Activated CD4-positive, alpha-beta T cell treated with anti-CD3 and anti-CD28 coated beads, Interleukin-2, Interleukin-4, amounts not matched to agents 100 ng/mL and 50 ng/mL, durations not matched to agents 16 hours and 8 hours (primary cell): ENCODE data around the gene PRRT1.
"Not testable (repeated sequence)": the region's sequence is repeated elsewhere in the genome, so short reads cannot be mapped to it uniquely, and the experiment has no call there.

ENCODE experiments used
- DNase-seq: peaks from one replicate; pipeline ENCODE4 v3.0.0-alpha.2; 2020; ENCODE audit warnings: low spot score

Gene PRRT1

DNA sequence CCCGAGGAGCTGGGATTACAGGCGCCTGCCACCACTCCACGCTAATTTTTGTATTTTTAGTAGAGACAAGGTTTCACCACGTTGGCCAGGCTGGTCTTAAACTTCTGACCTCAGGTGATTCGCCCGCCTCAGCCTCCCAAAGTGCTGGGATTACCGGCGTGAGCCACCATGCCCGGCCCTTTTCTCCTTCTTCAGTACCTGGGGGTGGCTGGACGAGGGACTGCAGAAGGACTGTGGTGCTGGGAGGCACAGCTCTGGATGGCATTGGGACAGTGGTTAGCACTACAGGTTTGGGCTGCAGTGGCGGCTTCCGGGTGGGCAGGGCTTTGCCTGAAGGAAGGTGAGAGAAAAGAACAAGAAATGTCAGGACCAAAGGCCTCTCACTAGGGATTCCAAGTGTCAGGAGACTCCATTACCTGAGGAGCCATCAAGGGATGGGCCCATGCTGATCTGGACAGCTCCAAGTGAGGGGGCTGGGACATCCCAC, 31.1 kb downstream of the PRRT1 start:
- no peak for DNase-seq

DNA sequence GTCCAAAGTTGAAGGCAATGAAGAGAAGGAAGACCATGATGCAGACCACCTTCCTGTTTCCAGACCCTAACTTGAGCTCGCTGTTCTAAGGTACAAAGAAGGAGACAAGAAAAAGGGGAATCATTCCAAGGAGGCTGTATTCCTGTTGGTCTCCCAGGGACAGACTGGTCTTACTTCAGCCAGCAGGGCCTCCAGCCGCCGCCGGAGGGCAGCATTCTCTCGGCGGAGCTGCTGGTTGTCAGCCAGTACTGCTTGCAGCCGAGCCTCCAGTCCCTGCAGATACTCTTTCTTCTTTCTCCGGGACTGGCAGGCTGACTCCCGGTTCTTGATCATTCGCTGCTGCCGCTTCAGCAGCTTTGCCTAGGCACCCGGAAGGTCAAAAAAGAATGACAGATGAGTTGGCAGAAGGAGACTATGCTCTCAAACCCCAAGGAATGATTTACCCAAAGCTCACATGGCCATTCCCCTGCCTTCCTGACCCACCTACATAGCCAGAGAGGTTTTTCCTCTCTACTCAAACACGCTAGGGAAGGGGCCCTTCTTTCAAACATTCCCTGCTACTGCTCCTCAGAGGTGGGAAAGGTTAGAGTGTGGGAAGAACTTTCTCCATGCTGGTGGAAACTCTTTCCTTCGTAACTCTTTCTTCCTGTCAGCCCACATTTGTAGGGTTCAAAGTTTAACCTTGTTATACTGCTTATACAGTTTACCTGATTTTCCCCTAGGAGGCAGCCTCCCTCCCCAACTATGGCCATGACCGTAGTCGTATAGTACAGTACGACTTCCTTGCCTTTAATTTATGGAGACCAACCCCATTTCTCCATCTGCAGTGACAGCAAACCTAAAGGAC, 32.7 kb downstream of the PRRT1 start:
- peak; percentile 69 for DNase-seq

DNA sequence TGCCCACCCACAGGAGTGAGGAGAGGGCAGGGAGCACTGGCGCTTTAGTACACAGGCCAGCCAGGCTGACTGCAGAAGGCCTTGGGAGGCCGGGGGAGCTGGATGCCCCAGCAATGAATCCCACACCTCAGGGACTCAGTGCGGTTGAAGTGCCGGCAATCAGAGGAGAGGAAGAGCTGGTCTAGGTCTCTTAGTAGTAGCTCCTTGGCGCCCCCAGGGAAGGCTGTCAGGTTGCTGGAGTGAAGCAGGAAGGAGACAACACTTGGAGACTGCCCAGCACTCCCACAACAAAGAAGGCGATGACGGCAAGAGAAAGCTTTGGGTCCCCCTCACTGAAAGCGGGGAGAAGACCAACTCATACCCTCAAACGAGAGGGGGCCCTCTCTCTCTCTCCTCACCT, 34.3 kb downstream of the PRRT1 start:
- no peak for DNase-seq

DNA sequence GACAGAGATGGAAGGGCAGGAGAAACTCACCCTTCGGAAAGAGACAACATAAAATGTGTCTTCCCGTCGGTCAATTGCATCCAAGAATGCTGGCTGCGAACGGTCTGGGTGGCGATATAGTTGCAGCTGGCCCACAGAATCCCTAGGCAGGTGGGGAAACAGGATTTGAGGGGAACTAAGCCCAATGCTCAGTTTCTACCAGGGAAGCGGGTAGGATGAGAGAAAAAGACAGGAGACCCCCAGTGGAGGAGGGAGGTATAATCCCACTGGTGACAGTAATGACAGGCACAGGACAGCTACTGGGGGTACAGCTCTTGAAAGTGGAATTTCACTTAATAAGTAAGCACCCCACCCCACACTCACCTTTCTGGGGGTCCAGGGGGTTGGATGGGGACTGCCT, 35.1 kb downstream of the PRRT1 start:
- DNase-seq = no peak

DNA sequence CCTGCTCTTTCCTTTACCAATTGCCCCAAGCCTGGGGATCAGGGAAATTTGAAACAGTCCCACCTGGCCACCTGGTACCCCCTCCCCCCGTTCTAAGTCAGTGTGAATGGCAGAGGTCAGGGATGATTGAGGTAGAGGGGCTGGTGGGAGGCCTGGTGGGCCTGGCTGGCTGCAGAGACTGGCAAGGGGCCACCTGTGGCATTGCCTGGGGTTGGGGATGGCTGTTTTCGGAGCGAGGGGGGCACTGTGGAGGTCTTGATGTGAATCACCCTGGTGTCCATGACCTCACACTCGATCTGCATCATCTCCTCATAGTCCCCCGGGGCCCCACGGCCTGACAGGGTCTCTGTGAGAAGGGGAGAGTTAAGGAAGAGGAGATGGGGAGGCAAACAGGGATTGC, 36.1 kb downstream of the PRRT1 start:
- DNase-seq = no peak

DNA sequence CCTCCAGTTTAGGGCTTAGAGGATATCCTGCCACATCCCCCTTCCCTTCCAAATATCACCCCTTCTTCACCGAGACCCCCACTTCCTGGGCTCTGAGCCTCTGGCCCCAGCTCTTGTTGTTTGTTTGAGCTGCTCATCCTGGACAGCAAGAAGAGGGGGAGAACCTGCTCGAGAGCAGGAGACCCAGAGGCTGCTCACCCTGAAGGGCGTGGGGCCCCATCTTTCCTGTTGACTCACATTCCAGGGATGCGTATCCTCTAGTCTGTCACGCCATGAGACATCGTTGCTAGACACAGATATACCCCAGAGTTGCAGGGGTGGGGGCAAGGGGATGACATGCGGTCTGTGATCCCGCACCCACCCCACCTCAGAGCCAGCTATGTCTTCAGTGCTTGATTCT, 36.9 kb downstream of the PRRT1 start:
- DNase-seq = no peak

DNA sequence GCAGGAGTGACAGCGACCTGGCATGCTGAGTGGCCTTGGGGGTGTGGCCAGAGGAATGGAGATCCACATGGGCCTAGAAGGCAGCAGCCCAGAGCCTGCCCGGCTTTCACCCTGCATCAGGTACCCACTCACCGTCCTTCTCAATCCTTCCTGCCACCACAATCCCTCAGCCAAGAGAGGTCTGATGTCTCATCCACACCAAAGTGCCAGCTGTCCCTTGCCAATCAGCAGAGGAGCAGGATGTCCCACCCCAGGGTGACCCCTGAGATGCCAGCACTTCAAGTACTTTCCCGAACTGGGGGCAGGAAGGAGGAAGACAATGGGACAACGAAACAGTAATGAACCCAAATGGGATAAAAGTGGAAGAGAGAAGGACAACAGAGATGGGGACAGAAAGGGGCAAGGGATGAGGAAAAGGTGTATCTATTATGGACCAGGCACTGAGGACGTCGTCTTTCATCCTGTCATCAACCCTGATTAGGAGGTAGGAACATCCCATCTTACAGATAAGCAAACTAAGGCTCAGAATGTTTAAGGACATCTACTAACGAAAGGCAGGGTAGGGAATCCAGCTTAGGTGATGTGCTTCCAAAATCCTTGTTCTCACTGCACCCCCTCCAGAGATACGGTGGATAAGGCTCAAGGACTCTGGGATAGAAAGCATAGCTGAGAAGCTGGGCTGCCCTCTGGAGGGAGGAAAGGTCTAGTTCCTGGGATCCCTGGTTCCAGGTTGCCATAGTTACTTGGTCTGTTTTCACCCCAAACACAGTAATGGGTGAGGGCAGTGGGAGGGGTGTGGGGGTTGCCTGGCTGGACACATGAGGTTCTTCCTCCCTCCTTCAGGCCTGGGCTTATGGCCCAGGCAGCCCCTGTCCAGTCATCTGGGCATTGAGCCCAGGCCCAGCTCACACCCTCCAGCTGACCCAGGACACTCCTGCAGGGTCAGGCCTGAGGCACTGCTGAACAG, 38.1 kb downstream of the PRRT1 start:
- DNase-seq = no peak

DNA sequence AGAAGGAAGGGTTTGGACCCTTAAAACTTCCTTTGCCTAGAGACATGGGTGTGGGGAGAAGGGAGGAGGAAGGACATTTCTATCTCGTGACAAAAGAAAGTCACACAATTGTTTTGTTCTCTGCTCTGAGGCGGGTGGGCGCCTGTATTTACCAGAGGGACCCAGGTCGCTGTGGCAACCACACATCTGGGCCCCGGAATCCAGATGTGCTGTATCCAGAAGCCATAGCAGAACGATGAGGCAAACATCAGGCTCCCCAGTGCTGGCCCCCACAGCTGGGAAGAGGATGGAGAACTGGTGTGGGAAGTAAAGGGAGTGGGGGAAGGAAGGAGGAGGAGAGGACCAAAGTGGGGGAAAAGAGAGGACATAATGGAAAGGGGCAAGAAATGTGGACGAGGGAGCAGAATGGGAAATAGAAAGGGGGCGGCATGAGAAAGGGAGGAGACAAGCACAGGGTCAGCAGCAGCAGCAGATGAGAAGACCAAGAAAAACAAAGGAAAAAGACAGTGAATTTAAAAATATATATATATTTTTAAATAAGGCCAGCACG, 39.2 kb downstream of the PRRT1 start:
- DNase-seq = no peak

DNA sequence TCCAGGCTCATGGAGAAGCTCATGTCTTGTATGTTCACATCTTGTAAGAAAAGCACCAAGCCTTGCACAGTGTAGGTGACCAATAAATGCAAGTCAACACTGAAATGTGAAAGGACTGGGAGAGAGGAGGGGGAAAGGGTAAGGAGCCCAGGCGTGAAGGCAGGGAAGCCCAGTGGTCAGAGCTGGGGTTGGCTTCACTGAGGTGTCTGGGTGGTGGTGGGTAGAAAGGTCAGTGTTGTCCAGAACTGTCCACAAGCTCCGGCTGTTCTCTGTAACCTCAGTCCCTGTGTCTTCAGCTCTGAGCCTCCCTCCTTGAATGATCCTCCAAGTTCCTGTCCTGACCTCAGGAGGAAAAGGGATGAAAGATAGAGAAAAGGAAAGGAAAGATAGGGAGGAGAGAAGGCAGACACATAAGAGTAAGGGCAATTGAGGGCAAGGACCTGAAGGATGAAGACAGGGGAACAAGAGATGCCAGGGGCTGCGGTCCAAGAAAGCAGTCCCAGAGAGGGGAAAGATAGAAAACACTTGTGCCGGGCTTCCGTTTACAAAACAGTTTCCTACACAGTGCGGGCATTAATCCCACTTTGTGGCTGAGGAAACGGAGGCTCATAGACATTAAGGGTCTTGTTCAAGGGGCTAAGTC, 40.2 kb downstream of the PRRT1 start:
- no peak for DNase-seq

DNA sequence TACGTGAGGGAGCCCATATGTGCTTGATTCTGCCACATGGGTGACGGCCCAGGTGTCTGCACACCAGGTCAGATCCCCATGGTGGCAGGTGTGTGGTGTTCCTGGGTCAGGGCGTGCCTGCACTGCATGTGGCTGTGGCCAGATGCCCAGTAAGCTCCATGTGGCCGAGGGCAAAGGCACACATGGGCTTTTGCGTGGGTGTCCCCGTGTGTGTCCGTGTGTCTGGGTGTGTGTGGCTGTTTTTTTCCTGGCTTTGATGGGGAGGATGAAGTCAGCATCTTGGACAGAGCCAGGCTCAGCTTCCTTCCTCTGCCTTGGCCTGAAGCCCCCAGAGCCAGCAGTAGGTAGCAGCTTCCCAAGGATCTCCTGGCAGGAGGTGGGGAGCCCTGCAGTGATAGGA, 41.1 kb downstream of the PRRT1 start:
- DNase-seq = no peak

DNA sequence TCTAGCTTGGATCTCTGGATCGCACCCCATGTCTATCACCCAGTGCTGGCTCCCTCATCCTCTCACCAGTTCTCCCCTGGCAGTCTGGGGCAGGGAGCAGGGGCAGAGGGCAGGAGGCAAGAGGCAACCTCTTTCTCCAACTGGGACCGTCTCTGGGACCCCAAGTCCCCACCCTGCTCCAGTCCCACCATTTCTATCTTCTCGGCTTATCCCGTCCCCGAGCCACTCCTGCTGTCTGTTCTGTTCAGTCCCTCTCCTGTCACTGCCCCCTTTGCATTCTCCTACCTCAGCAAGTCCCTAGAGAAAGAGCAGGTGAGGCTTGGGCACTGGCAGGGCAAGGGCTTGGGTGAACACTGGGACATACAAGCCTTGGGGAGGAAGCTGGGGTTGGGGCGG, 42.0 kb downstream of the PRRT1 start:
- DNase-seq = no peak

DNA sequence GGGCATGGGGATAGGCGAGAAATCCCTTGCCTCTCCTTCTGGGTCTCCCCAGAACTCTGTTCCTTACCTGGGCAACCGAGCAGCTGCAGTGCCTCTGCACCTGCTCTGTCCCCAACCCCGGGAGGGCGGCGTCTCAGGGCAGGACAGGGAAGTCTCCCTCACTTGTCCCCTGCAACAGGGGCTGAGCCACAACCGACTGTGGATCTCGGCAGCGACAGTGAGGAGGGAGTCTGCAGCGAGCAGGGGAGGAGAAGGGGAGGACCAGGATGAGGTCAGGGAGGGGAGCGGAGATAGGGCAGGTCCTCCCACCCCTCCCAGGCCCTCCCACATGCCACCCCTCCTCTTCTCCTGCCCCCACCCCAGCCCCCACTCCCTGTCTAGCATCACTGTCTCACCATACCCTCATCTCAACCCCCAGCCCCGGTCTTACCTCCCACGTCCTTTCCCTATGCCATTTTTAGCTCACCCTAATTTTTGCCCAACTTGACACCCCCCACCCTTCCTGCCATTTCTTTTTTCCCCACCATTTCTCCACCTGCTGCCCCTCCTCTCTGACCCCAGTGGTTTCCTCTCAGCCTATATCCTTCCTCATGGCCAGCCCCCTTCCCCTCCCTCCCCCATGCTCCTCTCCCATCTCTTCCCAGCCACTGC, 42.5 kb downstream of the PRRT1 start, which contains the start of gene TNXB:
TNXB (minus strand) TSS at position 225 of the 651 bp plus-strand sequence. CDS start 11,140 bp downstream, outside the sequence.
- no peak for DNase-seq

DNA sequence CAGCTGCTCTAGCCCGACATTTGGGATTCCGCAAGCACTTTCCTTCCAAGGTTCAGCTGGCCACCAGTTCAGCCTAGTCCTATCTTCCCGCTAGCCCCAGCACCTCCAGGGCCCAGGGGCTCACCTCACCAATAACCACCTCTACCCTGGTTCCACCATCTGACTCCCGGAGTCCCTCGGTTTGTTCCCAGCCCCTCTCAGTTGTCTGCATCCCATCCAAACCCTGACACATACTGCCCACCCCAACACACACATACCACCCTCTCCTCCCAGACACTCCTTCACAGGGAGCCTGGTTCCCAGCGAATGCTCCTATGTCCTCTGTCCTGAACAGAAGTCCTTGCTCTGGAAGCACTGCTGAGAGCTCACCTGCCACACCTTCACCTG, 43.0 kb downstream of the PRRT1 start:
- DNase-seq = no peak

DNA sequence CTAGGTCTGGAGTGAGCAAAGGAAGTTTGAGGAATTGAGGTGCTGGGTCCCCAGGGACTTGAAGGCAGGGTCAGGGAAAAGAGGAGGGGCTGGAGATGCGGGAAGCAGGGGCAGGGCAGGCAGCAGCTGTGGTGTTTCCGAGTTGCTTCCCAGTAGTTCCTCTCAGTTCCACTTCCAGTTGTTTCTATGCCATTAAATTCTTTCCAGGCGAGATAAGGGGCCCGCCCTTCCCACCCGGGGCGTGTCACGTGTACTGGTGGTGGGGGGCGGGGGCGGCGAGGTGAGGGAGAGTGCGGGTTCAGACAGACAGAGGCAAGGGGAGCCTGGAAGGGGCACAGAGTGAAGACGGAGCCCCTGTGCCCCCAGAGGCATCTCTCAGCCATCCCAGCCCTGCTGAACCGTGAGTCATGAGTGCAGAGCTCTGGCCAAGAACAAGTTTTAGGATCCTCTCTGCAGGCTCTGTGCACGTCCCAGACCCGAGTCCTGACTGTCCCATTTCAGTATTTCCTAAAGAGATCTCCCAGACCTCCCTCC, 43.6 kb downstream of the PRRT1 start:
- DNase-seq = no peak

DNA sequence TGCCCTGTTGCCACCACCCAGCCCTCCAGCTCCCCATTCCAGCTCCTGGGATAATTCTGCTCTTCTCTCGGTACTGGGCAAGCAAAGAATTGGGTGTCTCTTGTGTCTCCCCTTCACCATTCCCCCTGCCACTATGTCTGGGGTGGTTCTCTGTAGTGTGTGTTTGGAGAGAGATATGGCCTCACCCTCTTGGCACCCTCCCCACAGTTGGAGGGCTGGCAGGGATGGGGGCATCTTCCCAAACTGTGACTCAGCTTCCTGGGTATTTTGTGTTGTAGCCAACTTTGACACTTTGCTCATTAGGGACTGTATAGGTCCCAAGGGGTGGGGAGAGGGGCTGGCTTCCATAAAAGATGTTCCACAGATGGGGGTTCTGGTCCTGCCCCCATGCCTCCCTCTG, 44.3 kb downstream of the PRRT1 start:
- no peak for DNase-seq

DNA sequence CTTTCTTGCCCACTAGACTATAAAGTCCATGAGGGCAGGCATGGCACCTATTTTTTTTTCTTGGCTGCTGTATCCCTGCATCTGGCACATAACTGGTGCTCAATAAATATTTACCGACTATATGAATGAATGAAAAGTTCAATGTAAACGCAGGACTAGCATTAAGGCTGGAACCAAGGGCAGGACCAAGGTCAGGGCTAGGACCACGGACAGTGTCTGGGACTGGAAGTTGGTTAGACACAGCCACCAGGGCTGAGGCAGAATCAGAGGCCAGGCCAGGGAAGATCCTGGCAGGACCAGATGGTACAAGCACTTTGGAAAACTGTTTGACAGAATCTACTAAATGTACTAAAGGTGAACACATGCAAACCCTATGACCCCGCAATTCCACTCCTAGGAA, 46.3 kb downstream of the PRRT1 start:
- no peak for DNase-seq

DNA sequence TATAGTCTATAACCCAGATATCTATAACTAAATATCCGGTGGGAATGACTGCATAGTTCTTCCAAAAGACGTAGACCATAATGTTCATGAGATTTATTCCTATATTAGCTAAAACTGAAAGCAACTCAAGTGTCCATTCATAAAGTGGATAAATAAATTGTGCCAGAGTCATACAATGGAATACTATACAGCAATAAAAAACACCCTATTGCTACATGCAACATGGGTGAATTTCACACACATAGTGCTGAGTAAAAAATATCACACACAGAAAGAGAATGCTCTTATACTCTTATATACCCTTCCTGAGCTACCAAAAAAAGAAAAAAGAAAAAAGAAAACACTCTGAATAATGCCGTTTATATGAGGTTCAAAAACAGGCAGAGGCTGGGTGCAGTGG, 49.5 kb downstream of the PRRT1 start:
- no peak for DNase-seq

DNA sequence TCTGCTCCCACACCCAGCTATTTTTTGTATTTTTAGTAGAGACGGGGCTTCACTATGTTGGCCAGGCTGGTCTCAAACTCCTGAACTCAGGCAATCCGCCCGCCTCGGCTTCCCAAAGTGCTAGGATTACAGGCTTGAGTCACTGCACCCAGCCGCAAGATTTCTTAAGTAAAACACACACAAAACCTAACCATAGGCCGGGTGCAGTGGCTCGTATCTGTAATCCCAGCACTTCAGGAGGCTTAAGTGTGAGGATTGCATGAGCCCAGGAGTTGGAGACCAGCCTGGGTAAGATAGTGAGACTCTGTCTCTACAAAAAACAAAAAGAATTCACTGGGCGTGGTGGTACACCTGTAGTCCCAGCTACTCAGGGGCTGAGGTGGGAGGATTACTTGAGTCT, 51.5 kb downstream of the PRRT1 start:
- DNase-seq = not testable (repeated sequence)
